ENCODE data around the gene GRIK3.

The GRIK3 gene

DNA sequence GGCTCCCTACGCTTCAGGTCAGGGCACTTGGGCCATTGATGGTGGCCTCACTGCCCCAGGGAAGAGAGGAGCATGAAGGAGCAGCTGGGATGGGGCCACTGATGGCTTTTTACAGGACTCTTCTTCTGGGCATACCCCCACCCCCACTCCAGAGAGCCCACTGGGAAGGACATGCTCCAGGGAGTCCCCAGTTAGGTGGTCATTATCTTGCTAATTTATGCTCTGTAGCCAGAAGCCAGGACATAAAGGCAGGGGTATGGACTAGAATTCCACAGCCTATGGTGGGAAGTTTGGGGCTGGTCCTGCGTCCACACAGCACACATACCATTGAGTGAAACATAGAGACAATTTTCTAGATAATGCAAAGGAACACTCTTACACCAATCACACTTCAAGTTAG lies 8.8 kb upstream of the GRIK3 start:
- DNase-seq (ENCODE audit: low spot score), result no peak

DNA sequence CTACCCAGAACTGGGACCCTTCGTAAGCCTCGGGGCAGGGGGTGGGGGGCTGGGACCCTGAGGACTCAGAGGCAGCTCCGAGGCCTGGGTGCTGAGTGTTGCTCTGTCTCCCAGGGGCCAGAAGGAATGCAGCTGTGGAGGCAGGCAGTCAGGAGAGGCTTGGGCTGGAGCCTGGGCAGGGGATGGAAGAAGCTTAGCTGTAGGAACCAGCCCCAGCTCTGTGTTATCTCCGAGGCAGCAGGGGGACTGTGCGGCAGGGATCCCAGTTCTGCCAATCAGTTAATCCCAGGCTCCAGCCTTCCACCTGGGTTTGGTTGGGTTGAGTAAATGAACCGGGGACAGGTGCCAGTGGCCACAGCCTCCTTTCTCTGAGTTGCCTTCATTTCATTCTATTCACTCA lies 8.2 kb upstream of the GRIK3 start:
- no peak for DNase-seq (ENCODE audit: low spot score)

GRCh38 chr1:37041483-37041882 lies 7.2 kb upstream of the GRIK3 start:
- DNase-seq (ENCODE audit: low spot score), result no peak

- no peak for DNase-seq (ENCODE audit: low spot score)
Observed at GRCh38 chr1:37040773-37041172, 6.5 kb upstream of the GRIK3 start.

- DNase-seq (ENCODE audit: low spot score), result no peak
Observed at GRCh38 chr1:37040261-37040660, 5.9 kb upstream of the GRIK3 start.

DNA sequence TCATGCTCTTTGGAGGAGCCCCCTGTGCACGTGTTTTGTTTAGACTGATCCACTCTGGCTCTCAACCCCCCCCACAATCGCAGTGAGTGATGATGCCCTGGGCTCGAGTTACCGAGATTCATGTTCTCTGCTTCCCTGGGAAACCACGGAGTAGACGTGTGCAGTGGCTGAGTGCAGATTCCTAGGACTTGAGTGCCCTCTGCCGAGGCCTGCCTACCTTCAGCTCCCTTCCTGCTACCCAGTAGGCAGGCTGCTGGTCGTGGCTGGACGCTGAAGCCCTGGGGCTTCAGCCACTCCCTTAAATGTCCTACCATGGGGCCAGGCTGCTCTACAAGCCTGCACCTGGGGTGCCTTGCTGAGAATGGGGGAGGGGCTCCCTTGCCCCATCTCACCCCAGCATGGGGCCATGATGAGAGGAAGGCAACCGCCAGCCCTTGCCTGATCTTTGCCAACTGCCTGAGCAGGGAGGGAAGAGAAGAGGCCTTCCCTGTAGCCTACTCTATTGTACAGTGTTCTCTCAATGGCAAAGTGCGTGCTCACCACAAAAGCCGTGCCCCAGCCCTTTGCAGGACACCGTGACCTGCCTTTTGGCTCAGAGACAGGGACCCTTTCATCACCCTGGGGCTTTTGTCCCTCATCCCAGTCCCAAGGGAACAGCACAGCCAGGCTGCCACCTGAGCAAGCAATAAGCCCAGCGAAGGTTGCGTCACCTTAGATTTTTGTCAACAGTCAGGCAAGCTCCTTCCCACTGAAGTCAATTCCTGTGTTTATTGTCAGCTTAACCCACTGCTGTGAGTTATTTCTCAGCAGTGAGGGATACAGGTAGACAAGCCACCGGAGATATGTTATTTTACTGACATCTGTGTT lies 4.1 kb upstream of the GRIK3 start:
- DNase-seq (ENCODE audit: low spot score), result no peak

DNA sequence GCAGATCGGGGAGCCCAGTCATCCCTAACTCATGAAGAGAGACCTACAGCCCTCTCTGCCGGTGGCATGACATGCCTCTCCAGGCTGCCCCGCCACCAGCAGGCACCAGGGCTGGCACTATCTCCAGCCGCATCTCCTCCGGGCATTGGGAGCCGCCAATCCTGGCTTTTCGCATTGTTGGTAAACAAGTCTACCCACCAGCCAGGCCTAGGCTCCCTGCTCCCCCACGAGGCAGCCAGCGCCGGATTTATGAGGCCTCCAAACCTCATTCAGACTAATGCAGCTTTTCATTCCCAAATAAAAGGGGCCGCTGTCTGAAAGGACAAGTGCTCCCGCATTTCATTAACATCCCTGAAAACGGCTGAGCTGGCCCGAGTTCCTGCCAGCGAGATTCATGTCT lies 3.4 kb upstream of the GRIK3 start:
- no peak for DNase-seq (ENCODE audit: low spot score)

- no peak for DNase-seq (ENCODE audit: low spot score)
Observed at GRCh38 chr1:37036667-37037053, 2.3 kb upstream of the GRIK3 start.

DNA sequence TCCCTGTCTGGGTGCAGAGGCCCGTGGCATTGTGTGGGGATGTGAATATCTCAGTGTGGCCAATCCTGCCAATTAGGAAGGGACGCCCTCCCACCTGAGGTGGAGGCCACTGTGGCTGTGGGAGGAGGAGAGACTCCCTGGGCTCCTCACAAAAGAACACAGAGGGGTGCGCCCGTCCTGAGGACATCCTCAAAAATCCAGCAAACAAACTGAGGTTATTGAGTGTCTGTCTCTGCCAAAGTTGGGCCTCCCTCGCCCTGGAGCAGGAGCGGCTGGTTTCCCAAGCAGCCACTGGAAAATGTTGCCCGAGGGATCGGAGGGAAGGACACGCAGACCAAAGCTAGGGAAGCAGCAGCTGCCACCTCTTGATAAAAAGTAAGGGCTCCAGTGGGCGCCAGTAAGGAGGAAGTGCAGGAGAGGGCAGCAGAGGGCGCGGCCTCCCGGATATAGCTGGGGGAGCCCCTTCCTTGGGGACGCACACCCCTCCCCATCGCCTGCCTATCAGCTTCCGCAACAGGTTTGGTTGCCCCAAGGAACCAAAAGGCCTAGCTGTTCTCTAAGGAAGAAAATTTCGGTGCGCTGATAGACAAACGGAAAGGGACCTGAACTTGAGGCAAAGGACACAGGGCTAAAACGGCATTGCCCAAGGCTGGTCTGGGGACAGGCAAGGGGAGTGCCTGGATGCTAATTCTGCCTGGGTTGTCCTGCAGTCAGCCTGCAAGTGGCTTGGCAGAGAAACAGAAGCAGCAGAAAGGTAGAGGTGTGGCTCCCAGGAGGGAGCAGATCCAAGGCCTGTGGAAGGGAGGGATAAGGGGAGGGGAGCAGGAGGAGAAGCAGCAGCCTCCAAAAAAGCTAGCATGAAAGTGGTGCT lies 1.7 kb upstream of the GRIK3 start:
- no peak for DNase-seq (ENCODE audit: low spot score)

GRCh38 chr1:37035014-37035691 lies 838 bp upstream of the GRIK3 start:
- no peak for DNase-seq (ENCODE audit: low spot score)

GRCh38 chr1:37033355-37034101 lies 787 bp downstream of the GRIK3 start:
- DNase-seq (ENCODE audit: low spot score), result no peak

DNA sequence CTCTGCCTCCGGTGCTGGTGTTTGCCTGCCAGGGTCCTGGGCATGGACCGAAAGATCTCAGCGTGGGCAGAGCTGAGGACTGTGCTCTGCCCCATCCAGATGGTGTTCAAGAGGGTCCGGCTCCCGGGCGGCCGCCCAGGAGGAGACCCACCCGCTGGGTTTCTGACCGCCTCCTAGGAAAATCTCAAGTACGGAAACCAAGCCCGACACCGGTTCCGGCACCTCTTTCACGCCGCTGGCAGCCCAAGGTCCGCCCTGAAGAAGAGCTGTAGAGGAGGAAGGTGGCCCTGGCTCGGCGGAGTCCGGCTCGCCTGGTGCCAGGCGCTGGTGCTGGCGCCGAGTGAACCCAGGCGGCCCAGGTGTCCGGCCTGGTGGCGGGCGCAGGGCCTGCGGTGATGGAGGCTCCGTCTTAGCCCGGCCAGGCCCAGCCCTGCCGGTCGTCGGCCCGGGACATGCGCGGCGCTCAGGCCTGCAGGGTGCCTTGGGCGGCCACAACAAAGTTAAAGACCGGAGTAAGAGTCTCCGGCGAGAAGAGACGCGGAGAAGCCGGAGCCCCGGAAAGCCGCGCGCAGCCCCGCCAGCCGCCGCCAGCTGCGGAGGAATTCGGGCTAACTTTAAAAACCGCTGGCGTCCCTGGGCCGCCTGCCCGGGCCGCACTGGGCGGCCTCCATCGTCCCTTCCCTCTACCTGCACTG lies 1.5 kb downstream of the GRIK3 start:
- DNase-seq (ENCODE audit: low spot score), result no peak

- DNase-seq (ENCODE audit: low spot score), result no peak
Observed at GRCh38 chr1:37031871-37032270, 2.4 kb downstream of the GRIK3 start.

DNA sequence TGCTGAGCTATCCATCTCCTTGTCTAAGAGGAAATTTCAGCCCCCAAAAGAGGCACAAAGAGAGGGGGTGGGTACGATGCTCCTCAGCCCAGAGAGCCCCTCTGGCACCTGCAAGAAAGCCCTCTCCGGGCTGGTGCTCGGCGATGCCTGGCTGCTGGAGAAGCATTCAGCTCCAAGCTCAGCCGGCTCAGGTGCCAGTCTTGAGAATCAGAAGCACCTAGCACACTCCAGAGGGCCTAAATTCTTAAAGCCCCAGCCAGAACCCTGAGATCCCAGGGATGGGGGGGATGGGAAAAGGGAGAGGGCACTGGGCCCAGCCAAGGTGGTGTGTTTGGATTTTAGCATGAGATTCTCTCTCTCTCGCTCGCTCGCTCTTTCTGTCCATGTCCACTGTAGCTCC lies 2.9 kb downstream of the GRIK3 start:
- no peak for DNase-seq (ENCODE audit: low spot score)

DNA sequence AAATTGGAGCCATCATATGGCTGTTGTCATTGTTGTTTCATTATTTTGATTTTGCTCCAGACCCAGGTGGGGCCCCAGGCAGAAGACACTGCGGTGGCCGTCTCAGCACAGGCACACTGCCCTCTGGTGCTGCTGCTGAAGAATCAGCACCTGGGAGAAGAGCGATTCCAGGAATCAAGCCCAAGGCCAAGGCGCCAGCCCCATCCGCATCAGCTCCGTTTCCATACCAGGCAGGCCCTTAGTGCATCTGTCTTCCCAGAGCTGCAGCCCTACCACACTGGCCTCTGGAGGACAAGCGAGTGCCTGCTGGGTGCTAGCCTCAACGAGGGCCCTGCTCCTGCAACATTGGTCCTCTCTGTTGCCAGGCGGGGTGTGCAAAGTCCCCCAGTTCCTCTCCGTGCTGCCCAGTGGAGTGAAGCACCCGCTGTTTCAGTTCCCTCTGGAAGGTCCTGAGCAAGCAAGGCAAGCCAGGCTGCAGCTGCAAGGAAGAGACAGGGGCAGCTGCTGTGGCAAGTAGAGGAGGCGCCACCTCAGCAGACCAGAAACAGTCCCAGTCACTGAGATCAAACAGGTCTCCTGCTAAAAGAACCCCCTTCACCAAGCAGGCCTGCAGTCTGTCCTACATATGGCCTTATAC lies 5.2 kb downstream of the GRIK3 start:
- DNase-seq (ENCODE audit: low spot score), result no peak

DNA sequence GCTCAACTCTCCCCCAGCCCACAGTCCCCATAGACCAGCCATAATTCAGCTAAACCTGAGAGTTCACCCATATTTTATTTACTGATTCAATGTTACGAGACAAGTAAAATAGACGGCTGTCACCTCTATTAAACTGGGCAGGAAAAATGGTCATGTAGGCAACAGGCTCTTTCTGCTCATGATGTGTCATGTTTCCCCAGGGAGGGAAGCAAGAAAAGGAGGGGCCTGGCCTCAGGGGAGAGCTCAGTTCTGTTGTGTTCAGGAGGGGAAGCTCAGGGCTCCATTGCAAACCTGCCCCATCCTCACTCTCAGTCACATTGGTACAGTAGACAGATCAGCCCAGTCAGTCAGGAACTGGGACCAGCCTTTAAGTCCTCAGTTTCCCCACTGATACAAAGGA lies 12.8 kb downstream of the GRIK3 start:
- no peak for DNase-seq (ENCODE audit: low spot score)

- peak; percentile 18 for DNase-seq (ENCODE audit: low spot score)
Observed at GRCh38 chr1:37020653-37021277, 13.6 kb downstream of the GRIK3 start.

DNA sequence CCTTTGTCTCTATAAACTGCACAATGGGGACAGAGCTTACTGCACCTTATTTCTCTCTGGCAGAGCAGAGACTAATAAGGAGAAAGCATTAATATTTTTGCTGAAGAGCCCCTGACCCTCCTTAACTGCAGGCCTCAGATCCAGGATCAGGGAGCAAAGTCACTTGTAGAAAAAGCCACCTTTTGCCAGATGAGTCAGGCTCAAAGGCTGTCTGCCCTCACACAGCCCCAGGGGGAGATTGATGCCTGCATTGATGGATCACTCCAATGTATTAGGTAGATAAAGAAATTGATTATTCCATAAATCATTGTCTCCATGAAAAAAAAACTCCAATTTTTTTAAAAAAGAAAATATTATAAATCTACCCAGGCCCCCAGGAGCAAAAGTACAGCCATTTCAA lies 15.8 kb downstream of the GRIK3 start:
- DNase-seq (ENCODE audit: low spot score), result no peak

DNA sequence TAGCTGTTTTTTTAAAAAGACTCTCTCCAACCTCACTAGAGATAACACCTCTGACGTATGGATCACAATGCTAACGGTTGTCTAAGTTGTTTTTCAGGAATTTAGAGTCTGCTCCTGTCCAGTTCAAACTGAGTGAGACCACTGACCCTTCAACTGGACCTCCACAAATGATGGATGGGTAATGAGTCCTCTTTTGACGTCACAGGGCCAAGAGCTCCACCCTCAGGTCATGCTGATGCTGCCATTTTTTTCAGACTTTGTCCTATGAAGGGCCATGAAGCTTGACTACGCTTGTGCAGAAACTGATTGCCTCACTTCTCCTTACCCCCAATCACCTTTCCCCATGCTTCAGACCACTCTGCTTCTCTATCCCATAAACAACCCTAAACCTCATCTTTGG lies 16.6 kb downstream of the GRIK3 start:
- DNase-seq (ENCODE audit: low spot score), result no peak

- DNase-seq (ENCODE audit: low spot score), result no peak
Observed at GRCh38 chr1:37016121-37016520, 18.2 kb downstream of the GRIK3 start.
